GM18526 (cell line): ENCODE results near the gene POLR3C.

Source experiments
- POLR2A ChIP-seq: IDR thresholded peaks from 3 replicates; pipeline ENCODE4 v1.6.1; 2011; ENCODE audit not compliant: insufficient read length; ENCODE audit errors: extremely low read depth

The POLR3C gene

DNA sequence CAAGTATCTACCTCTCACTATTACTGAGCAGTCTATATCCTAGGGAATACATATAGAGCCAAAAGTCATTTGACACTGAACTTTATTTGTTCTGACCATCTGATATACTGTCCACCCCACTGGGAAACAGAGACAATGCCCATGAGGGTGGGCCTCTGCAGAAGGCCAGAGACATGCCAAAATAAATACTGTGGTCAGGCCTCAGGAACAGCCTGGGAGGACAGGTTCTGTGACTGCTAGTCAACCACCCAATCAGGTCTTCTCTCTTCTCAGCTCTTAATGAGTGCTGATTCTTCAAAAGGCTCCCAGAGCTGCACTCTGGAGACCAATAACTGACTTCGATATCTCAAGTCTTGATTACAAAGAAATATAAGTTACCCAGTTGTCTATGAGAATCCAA is 67.1 kb downstream of the POLR3C start:
- TF ChIP-seq POLR2A: no peak

DNA sequence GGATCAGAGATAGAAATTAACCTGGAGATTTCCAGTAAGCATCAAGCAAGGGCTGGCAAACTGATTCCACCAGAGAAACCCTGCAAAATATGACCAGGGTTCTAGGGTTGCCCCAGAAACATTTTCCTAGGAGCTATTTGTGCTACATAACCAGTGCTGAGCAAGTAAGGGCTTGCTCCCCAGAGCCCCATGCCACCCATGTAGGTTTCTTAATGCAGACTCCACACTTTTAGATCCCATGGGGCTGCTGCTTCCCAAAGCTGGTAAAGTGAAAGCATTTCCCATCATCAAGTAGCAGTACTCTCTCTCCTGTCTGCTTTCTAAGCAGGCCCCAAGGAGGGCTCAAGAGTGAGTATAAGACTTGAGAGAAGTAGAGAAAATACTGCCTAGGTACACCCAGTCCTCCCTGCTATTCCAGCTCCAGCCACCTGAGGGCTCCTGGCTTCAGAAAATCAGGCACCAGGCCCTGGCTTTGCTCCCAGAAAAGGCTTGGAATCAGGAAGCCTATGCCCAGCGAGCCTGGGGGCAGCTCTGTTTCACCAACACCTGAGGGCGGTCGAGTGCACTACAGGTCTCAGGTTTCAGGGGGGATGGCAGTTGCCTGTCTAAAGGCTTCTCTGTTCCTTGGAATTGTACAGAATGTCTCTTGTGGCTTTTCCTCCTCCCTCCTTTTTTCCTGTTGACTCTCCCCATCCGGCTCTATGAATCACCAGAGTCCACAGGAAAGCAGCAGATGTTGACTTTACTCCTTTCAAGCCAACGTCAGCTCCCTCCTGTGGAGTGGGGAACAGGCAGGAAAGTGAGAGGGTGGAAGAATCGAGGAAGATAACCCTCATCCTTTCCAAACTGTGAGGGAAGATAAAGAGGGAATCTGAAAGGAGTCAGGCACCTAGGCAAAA is 67.8 kb downstream of the POLR3C start:
- TF ChIP-seq POLR2A: no peak

DNA sequence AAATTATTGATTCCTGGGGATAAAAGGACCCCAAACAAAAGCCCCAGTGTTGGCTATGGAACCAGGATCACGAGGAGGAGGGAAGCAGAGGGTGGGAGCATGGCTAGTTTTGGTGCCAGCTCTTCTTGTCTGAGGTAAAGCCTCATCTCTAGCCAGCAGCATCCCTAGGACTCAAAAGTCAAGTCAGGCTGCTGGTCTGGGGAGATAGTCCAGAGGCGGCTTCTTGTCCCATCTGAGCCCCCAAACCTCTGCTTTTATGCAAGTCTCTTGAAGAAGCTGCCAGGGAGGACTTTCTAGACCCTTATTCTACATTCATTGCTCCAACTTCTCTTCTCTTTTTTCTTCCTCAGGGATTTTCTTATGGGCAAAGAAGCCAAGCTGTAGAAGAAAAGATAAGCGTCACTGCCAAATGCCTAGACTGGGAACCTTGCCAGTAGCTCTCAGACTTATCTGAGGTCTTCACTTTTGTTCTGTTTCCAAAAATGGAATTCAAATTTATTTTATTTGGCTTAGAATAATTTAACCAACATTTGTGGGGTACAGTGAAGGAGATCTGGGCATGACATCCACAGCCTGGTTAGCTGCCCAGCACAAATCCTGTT is 68.6 kb downstream of the POLR3C start:
- no peak for TF ChIP-seq POLR2A

DNA sequence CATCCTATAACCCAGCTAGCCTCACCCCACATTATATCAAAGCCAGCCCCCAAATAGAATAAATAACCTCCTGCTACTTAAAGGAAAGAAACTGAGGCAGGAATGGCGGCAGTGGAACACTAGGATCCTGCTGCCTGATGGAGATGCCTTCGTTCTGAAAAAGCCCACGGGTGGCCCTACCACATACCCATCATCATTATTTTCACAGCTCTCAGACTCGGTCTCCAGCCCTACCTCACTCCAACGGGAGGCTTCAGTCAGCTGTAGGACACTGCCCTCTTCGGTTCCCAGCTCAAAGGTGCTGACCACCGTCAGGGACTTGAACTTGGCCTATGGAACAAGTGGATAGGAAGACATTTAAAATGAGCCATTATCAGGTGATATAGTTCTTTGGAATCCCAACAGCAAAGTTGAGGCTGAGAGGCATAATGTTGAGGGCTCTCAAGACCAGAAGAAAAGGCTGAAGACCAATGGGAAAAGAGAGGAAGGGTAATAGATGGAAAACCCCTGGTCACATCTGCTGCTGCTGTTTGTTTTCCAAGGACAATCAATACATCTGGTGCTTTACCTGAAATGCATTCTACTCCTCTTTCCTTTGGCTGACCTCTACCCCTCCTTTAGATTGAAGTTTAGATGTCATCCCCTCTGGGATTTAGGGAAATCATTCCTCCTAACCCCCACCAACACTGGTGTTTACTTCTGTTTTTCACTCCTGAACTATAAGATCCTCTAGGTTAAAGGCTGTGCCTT is 69.5 kb downstream of the POLR3C start:
- no peak for TF ChIP-seq POLR2A
